ENCODE measurements around the gene P2RY8. TPM values are rescaled to one million over a fixed set of nuclear protein-coding genes. Genes with fewer than 3 reads are reported as not detected.

P2RY8 gene
- total and polyA plus RNA-seq, 10 donors = 8.1 to 32.2 (median 26.5) TPM

GRCh38 chrX:1528186-1528883 lies 8.7 kb downstream of the P2RY8 start:
- no peak for DNase-seq
- H3K36me3 ChIP-seq = peaks cover 0 to 20% (median 0%) of the 10 kb centered on the region in 6 donors
- intact Hi-C loops (cut with DNase I; ENCODE audit: low total_unique reads) = no loop called here
- WGBS, 5 donors = 72 to 83% (median 78%) methylated on average over 9 of the region's 9 CpGs
- H3K4me3 ChIP-seq = no peak overlapping the region
- peaks cover 0 to 33% (median 10%) of the 10 kb centered on the region in 6 donors for H3K4me1 ChIP-seq
- H3K27ac ChIP-seq = no peak overlapping the region
- TF ChIP-seq POLR2AphosphoS5 (IDR thresholded peaks at IDR 0.05) = no peak
- TF ChIP-seq POLR2A (IDR thresholded peaks at IDR 0.05) = no peak
- TF ChIP-seq CTCF (IDR thresholded peaks at IDR 0.05 in 8 of 11, conservative IDR thresholded peaks at IDR 0.05 in 3 of 11) = no peak
- H3K27me3 ChIP-seq (replicated peaks in 1 of 7) = no peaks in the 10 kb centered on the region
- H3K9me3 ChIP-seq = no peaks in the 10 kb centered on the region

GRCh38 chrX:1527457-1527856 lies 9.5 kb downstream of the P2RY8 start:
- H3K9me3 ChIP-seq = no peaks in the 10 kb centered on the region
- no peak for DNase-seq
- intact Hi-C loops (cut with DNase I; ENCODE audit: low total_unique reads) = no loop called here
- no peak overlapping the region for H3K27ac ChIP-seq
- TF ChIP-seq CTCF (IDR thresholded peaks at IDR 0.05 in 8 of 11, conservative IDR thresholded peaks at IDR 0.05 in 3 of 11) (no peak), POLR2AphosphoS5 (IDR thresholded peaks at IDR 0.05) (no peak), POLR2A (IDR thresholded peaks at IDR 0.05) (no peak)
- peaks cover 0 to 19% (median 0%) of the 10 kb centered on the region in 6 donors for H3K36me3 ChIP-seq
- WGBS, 5 donors = 82 to 93% (median 87%) methylated on average over 1 of the region's 1 CpG
- peaks cover 0 to 42% (median 14%) of the 10 kb centered on the region in 6 donors for H3K4me1 ChIP-seq
- H3K4me3 ChIP-seq = no peak overlapping the region
- no peaks in the 10 kb centered on the region for H3K27me3 ChIP-seq (replicated peaks in 1 of 7)

- no peak for DNase-seq
- 88 to 95% (median 91%) methylated on average over 4 of the region's 4 CpGs for WGBS, 5 donors
- TF ChIP-seq CTCF (IDR thresholded peaks at IDR 0.05 in 8 of 11, conservative IDR thresholded peaks at IDR 0.05 in 3 of 11) (no peak), POLR2A (IDR thresholded peaks at IDR 0.05) (no peak), POLR2AphosphoS5 (IDR thresholded peaks at IDR 0.05) (no peak)
- Histone ChIP-seq H3K27ac (no peak overlapping the region), H3K27me3 (replicated peaks in 1 of 7) (no peaks in the 10 kb centered on the region), H3K9me3 (no peaks in the 10 kb centered on the region), H3K4me3 (no peak overlapping the region), H3K4me1 (peaks cover 0 to 46% (median 20%) of the 10 kb centered on the region in 6 donors), H3K36me3 (peaks cover 0 to 14% (median 0%) of the 10 kb centered on the region in 6 donors)
- intact Hi-C loops (cut with DNase I; ENCODE audit: low total_unique reads) = no loop called here
Observed at GRCh38 chrX:1526565-1526964, 10.4 kb downstream of the P2RY8 start.

- H3K9me3 ChIP-seq = no peaks in the 10 kb centered on the region
- peaks cover 0 to 14% (median 0%) of the 10 kb centered on the region in 6 donors for H3K36me3 ChIP-seq
- intact Hi-C loops (cut with DNase I; ENCODE audit: low total_unique reads) = no loop called here
- no peak overlapping the region for H3K27ac ChIP-seq
- no peaks in the 10 kb centered on the region for H3K27me3 ChIP-seq (replicated peaks in 1 of 7)
- WGBS, 5 donors = 86 to 96% (median 93%) methylated on average over 6 of the region's 6 CpGs
- H3K4me1 ChIP-seq = peaks cover 0 to 46% (median 20%) of the 10 kb centered on the region in 6 donors
- H3K4me3 ChIP-seq = no peak overlapping the region
- no peak for DNase-seq
- no peak for TF ChIP-seq POLR2A (IDR thresholded peaks at IDR 0.05)
- no peak for TF ChIP-seq CTCF (IDR thresholded peaks at IDR 0.05 in 8 of 11, conservative IDR thresholded peaks at IDR 0.05 in 3 of 11)
Observed at GRCh38 chrX:1525583-1526355, 11.2 kb downstream of the P2RY8 start.

All from spleen (tissue), 11 donors.